Endodermal cell (in vitro differentiated cells): Measurements from ENCODE around the gene SLC7A10. TPM values are rescaled to one million over a fixed set of nuclear protein-coding genes. Genes with fewer than 3 reads are reported as not detected.

Source experiments
- DNase-seq: peaks from one replicate; pipeline ENCODE4 v3.0.0-alpha.2; 2017
- H3K27ac ChIP-seq: 2 replicates; pipeline ENCODE4 v1.5.1; 2013; ENCODE audit warnings: mild to moderate bottlenecking, low read depth, low read length, moderate library complexity
- H3K27me3 ChIP-seq: 2 replicates; pipeline ENCODE4 v1.6.1; 2013; ENCODE audit warnings: mild to moderate bottlenecking, low read length, moderate library complexity; ENCODE audit not compliant: insufficient read depth, control insufficient read depth, poor library complexity, severe bottlenecking
- H3K36me3 ChIP-seq: 2 replicates; pipeline ENCODE4 v1.7.0; 2013; ENCODE audit warnings: mild to moderate bottlenecking, low read length, moderate library complexity; ENCODE audit not compliant: control insufficient read depth, insufficient read depth
- H3K4me1 ChIP-seq: one replicate; pipeline ENCODE4 v1.7.0; 2013; ENCODE audit warnings: low read length; ENCODE audit not compliant: control insufficient read depth, insufficient read depth
- H3K4me3 ChIP-seq: 2 replicates; pipeline ENCODE4 v1.5.1; 2013; ENCODE audit warnings: mild to moderate bottlenecking, low read length, moderate library complexity
- H3K9ac ChIP-seq: 2 replicates; pipeline ENCODE4 v1.6.1; 2013; ENCODE audit warnings: mild to moderate bottlenecking, low read length, moderate library complexity; ENCODE audit not compliant: poor library complexity, severe bottlenecking; ENCODE audit errors: extremely low read depth
- H3K9me3 ChIP-seq: 2 replicates; pipeline ENCODE4 v1.6.1; 2013; ENCODE audit warnings: mild to moderate bottlenecking, low read length, moderate library complexity; ENCODE audit not compliant: control insufficient read depth
- H3K27ac Mint-ChIP-seq: 2 replicates; pipeline ENCODE4 v1.8.0; 2020; ENCODE audit warnings: mixed read lengths
- H3K27me3 Mint-ChIP-seq: 2 replicates; pipeline ENCODE4 v1.8.0; 2021; ENCODE audit warnings: mild to moderate bottlenecking, mixed read lengths; ENCODE audit not compliant: insufficient read depth
- H3K36me3 Mint-ChIP-seq: 2 replicates; pipeline ENCODE4 v1.8.0; 2020; ENCODE audit warnings: low read depth, mixed read lengths
- H3K4me1 Mint-ChIP-seq: 2 replicates; pipeline ENCODE4 v1.8.0; 2020; ENCODE audit warnings: mixed read lengths
- H3K4me3 Mint-ChIP-seq: 2 replicates; pipeline ENCODE4 v1.8.0; 2020; ENCODE audit warnings: mild to moderate bottlenecking, moderate library complexity, mixed read lengths
- H3K9me3 Mint-ChIP-seq: 2 replicates; pipeline ENCODE4 v1.8.0; 2020; ENCODE audit warnings: mild to moderate bottlenecking, mixed read lengths
- CTCF ChIP-seq: fragments of 200-600 bp; sonication (generic); conservative IDR thresholded peaks from 2 replicates; pipeline ENCODE4 v1.5.0; 2021; ENCODE audit warnings: antibody characterized with exemption, mild to moderate bottlenecking
- WGBS, 2 experiments: methylation state at CpG; one replicate each; pipeline versions ENCODE4 v1.1.5 to v1.1.7; 2013; ENCODE audit warnings: missing lambda C conversion rate in 2 of 2, mixed read lengths in 1 of 2; ENCODE audit not compliant: insufficient coverage in 1 of 2, insufficient read length in 1 of 2; 5-methylcytosine and 5-hydroxymethylcytosine counted together
- total RNA-seq, 2 donors: library from RNA; stranded (reverse); fragmentation: NEBNext Ultra II Directional in 1 of 2; extraction: Animal tissue kit (Norgen Biotek cat#: 25700) in 1 of 2; gene quantifications; 2 replicates in 1 of 2; 3 replicates in 1 of 2; pipeline ENCODE4 v1.2.1, GENCODE V29; 2021

SLC7A10 gene
- total RNA-seq, 2 donors from 2014 or later: 0.35 TPM; not detected in 1

- no peak overlapping the region for H3K9ac ChIP-seq
- no peak overlapping the region for H3K4me3 ChIP-seq
- Mint-ChIP-seq H3K36me3 (no peaks in the 10 kb centered on the region), H3K4me1 (no peaks in the 10 kb centered on the region), H3K27me3 (no peaks in the 10 kb centered on the region), H3K27ac (no peak overlapping the region), H3K9me3 (no peaks in the 10 kb centered on the region), H3K4me3 (no peak overlapping the region)
- no peaks in the 10 kb centered on the region for H3K9me3 ChIP-seq
- H3K27me3 ChIP-seq: no peaks in the 10 kb centered on the region
- no peaks in the 10 kb centered on the region for H3K4me1 ChIP-seq
- H3K36me3 ChIP-seq: no peaks in the 10 kb centered on the region
- no peak for TF ChIP-seq CTCF
- no peak overlapping the region for H3K27ac ChIP-seq
- DNase-seq: no peak
- 87 to 90% methylated on average over 10 to 19 of the region's 20 CpGs for whole genome bisulfite sequencing, 2 experiments
These were observed 41.4 kb upstream of the SLC7A10 start for GRCh38 chr19:33266974-33267484.

- no peak overlapping the region for H3K9ac ChIP-seq
- no peak for DNase-seq
- H3K27ac ChIP-seq: no peak overlapping the region
- no peaks in the 10 kb centered on the region for H3K4me1 ChIP-seq
- Mint-ChIP-seq H3K4me3 (no peak overlapping the region), H3K9me3 (no peaks in the 10 kb centered on the region), H3K36me3 (no peaks in the 10 kb centered on the region), H3K4me1 (no peaks in the 10 kb centered on the region), H3K27ac (no peak overlapping the region), H3K27me3 (no peaks in the 10 kb centered on the region)
- no peak for TF ChIP-seq CTCF
- no peaks in the 10 kb centered on the region for H3K36me3 ChIP-seq
- H3K4me3 ChIP-seq: no peak overlapping the region
- H3K9me3 ChIP-seq: no peaks in the 10 kb centered on the region
- WGBS, 2 experiments: 92 to 96% methylated on average over 12 to 14 of the region's 14 CpGs
- H3K27me3 ChIP-seq: no peaks in the 10 kb centered on the region
These were observed 39.3 kb upstream of the SLC7A10 start for GRCh38 chr19:33264881-33265445.

- H3K4me1 Mint-ChIP-seq: no peaks in the 10 kb centered on the region
- H3K36me3 ChIP-seq: no peaks in the 10 kb centered on the region
- no peak for TF ChIP-seq CTCF
- H3K9me3 ChIP-seq: no peaks in the 10 kb centered on the region
- no peaks in the 10 kb centered on the region for H3K27me3 ChIP-seq
- no peak overlapping the region for H3K9ac ChIP-seq
- H3K4me1 ChIP-seq: no peaks in the 10 kb centered on the region
- no peak overlapping the region for H3K4me3 Mint-ChIP-seq
- peaks cover 1% of the 10 kb centered on the region for H3K9me3 Mint-ChIP-seq
- H3K27me3 Mint-ChIP-seq: no peaks in the 10 kb centered on the region
- no peak overlapping the region for H3K27ac Mint-ChIP-seq
- H3K27ac ChIP-seq: no peak overlapping the region
- WGBS, 2 experiments: 88 to 92% methylated on average over 9 to 25 of the region's 25 CpGs
- DNase-seq: no peak
- H3K36me3 Mint-ChIP-seq: no peaks in the 10 kb centered on the region
- H3K4me3 ChIP-seq: no peak overlapping the region
These were observed 37.8 kb upstream of the SLC7A10 start for GRCh38 chr19:33263325-33264023.
